HG03432 (cell line): ENCODE results near the gene HIGD1B.

Experiments used
- ATAC-seq: cut with Tn5 transposase; IDR thresholded peaks from one replicate; pipeline ENCODE4 v1.9.1; 2021; ENCODE audit warnings: mild to moderate bottlenecking, moderate library complexity; ENCODE audit not compliant: unreplicated experiment

Gene HIGD1B

GRCh38 chr17:44875761-44876160 is 28.1 kb downstream of the HIGD1B start:
- no peak for ATAC-seq

GRCh38 chr17:44877121-44877520 is 29.4 kb downstream of the HIGD1B start:
- ATAC-seq, result no peak

- ATAC-seq, result no peak
Measured at GRCh38 chr17:44878627-44879221, 31.0 kb downstream of the HIGD1B start.

DNA sequence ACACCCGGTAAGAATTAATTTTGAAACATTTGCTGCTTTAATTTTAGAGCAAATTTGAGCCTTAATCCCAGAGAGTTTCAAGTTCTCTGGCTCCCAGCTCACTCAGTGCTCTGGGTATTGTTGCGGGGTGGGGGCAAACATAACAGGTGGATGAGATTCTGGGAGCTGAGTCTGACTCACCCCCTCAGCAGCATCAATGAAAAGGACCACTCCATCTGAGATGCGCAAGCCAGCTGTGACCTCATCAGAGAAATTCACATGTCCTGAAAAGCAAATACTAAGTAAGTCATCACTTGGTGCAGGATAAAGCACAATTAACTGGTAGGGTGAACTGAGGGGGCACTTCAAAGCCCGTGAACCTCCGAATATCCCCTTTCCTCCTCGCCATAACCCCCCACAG is 31.7 kb downstream of the HIGD1B start:
- no peak for ATAC-seq

GRCh38 chr17:44880062-44880461 is 32.4 kb downstream of the HIGD1B start:
- ATAC-seq, result no peak

DNA sequence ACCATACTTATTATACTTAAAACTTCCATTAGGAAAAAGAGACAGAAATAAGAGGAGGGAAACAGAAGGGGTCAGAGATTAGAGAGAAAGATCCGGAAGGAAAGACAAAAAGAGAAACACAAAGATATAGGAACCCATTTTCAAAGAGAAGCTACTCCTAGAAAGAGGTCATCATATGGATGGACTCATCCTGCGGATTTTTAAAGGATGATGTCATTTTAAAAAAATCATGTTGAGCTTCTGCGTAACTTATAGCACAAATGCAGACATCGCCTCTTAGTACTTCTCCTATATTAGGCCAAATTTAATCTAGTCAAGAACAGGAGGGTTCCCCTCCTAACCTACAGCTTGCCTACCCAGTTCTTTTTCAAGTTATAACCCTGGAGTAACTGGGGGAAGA is 33.5 kb downstream of the HIGD1B start:
- ATAC-seq, result no peak

- no peak for ATAC-seq
Measured at GRCh38 chr17:44884941-44885340, 37.3 kb downstream of the HIGD1B start.

DNA sequence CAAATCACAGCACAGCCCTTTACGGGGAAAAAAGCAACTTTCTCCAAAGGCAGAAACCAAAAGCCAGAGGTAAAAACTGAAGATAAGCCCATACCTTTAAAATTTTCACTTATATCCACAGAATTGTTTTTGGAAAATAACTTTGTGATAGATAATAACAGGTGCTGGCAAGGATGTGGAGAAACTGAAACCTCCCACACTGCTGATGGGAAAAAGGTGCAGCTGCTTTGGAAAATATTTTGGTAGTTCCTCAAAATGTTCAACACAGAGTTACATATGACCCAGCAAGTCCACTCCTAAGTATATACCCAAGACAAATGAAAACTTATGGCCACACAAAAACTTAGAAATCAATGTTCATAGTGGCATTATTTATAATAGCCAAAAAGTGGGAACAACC is 39.3 kb downstream of the HIGD1B start:
- ATAC-seq, result no peak

DNA sequence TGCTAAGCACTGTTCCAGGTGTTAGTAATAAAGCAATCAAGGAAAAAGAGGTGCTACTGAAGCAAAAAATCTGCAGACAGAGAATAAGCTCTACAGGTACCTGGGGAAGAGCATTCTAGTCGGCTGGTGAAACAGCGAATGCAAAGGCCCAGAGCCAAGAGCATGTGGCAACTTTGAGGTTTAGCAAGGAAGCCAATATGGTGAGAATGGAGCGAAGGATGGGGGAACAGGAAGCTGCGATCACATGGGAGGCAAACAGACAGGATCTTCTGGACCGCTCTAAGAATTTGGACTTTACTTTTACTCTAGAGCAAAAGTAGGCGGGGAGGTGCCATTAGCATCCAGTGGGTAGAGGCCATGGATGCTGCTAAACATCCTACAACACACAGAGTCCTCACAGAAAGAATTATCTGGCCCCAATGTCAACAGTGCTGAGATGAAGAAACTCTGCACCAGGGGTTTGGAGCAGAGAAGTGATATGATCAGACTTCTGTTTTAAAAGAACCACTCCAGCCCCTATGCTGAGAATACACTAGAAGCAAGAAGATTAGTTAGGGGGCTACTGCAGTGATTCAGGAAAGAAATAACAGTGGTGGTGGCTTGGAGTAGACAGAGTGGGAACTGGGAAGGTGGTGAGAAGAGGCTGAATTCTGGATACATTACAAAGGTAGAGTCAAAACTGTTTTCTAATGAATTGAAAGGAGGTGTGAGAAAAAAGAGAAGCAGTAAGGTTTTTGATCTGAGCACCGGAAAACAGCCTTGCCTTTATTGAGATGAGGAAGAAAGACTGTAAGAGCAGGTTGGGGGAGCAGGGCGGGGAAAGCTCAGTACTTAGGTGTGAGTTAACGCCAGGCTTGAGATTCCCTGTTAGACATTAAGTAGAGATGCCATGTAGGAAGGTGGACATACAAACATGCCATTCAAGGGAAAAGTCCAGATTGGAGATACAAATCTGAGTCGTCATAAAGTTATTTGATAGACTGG is 40.6 kb downstream of the HIGD1B start:
- ATAC-seq, result no peak

DNA sequence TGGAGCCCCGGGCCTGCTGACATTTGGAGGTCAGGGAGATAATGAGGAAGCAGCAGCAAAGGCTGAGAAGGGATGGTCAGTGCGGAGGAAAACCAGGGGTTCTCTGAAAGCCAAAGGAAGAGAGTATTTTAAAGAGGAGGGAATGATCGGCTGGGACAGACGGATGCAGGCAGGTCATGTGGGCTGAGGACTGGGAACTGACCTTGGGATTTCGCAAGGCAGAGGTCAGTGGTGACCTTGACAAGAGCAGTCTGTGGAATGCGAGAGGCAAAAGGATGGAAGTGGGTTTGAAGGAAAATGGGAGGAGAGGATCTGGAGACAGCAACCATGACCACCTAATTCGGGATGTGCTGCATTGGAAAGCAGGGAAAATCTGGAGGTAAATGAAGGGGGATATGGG is 41.3 kb downstream of the HIGD1B start:
- no peak for ATAC-seq

DNA sequence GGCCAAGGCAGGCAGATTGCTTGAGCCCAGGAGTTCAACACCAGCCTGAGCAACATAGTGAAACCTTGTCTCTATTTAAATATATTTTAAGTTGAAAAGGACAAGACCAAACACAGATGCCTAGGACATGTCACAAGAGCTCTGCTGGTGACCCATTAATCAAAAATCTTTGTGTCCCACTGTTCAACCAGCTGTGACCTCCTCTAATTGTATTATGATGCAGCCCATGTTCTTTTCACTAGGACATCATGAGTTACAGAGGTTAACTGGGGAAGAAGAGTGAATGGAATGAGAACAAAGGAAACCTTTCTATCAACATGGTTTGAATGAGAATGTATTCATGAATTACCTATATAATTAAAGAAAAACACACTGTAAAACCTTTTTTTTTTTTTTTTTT is 44.6 kb downstream of the HIGD1B start:
- ATAC-seq, result no peak

- ATAC-seq, result no peak
Measured at GRCh38 chr17:44894642-44895041, 47.0 kb downstream of the HIGD1B start.

DNA sequence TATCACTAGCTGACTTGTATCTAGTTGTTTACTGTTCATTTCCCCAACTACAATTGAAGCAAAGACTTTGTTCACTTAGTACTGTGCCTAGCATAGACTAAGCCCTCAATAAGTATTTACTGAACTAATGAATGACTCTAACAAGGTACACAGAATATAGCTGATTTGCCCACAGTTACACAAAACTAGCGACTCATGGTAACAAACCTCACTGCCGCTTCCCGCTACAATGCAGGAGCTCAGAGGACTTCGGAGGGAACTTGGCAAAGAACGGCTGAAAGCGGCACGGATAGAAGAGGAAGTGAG is 51.0 kb downstream of the HIGD1B start:
- no peak for ATAC-seq

- peak; percentile 83 for ATAC-seq
Measured at GRCh38 chr17:44899074-44899782, 51.5 kb downstream of the HIGD1B start, which contains the start of gene EFTUD2. Gene EFTUD2, minus strand, starts transcription at chr17:44899445. Its CDS starts 4,924 bp downstream, at chr17:44894521.
